H1 (cell line): ENCODE measurements around the gene MTR. TPM values are rescaled to one million over a fixed set of nuclear protein-coding genes. Genes with fewer than 3 reads are reported as not detected.

ENCODE experiments used
- ASH2L ChIP-seq: fragments of 200-600, 300-600 bp; sonication (generic); IDR thresholded peaks from one replicate; pipeline ENCODE4 v1.7.1; 2017; ENCODE audit warnings: low read length
- GABPA ChIP-seq: IDR thresholded peaks from 2 replicates; pipeline ENCODE4 v1.6.1; 2011; ENCODE audit warnings: mild to moderate bottlenecking, low read length, moderate library complexity, borderline replicate concordance; ENCODE audit not compliant: insufficient read depth
- NANOG ChIP-seq: IDR thresholded peaks from 2 replicates; pipeline ENCODE4 v1.6.1; 2011; ENCODE audit warnings: low read length, low read depth, mild to moderate bottlenecking, inconsistent platforms; ENCODE audit not compliant: insufficient read depth, poor library complexity, severe bottlenecking
- polyA plus RNA-seq, 7 experiments: library from polyadenylated mRNA; depleted of rRNA in 3 of 7; stranded (reverse) in 5 of 7; unstranded in 2 of 7; fragments of >200 nt in 5 of 7; fragments of 200-250 nt in 2 of 7; gene quantifications; 1 replicate in 5 of 7; 2 replicates in 1 of 7; 4 replicates in 1 of 7; pipeline versions ENCODE4 v1.2.1 to v1.2.3, GENCODE V29; 2011 to 2013; ENCODE audit warnings: missing spikeins in 2 of 7, mixed read lengths in 2 of 7
- total RNA-seq: library from RNA; stranded (reverse); fragmentation: NEBNext Ultra II Directional; extraction: Animal tissue kit (Norgen Biotek cat#: 25700); gene quantifications from 2 replicates; pipeline ENCODE4 v1.2.1, GENCODE V29; 2021

MTR gene
- total and polyA plus RNA-seq, 2 of the 8 experiments (the other 6 are each of a cell fraction or from before 2014, with no cell fraction given): 4.8 to 27.4 TPM

DNA sequence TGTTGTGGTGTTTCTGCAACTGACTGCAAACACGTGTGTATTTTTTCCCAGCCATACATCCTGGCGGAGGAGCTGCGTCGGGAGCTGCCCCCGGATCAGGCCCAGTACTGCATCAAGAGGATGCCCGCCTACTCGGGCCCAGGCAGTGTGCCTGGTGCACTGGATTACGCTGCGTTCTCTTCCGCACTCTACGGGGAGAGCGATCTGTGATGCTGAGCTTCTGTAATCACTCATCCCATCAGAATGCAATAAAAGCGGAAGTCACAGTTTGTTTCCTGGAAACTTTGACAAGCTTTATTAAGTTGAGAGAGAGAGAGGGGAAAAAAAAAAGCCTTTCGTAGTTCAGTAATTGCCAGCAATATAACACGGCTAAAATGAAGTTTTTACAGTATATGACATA is 32.7 kb upstream of the MTR start (continued):
- TF ChIP-seq NANOG: no peak
- TF ChIP-seq GABPA: no peak
- TF ChIP-seq ASH2L: no peak
